H9 (cell line): ENCODE measurements around the gene FBXO39. TPM values are rescaled to one million over a fixed set of nuclear protein-coding genes. Genes with fewer than 3 reads are reported as not detected.

ENCODE experiments used
- DNase-seq: peaks from one replicate; pipeline ENCODE4 v3.0.0-alpha.2; 2017
- H2AFZ ChIP-seq: one replicate; pipeline ENCODE4 v1.6.1; 2013; ENCODE audit warnings: mild to moderate bottlenecking, low read length, control low read depth, moderate library complexity
- H2AK5ac ChIP-seq: 2 replicates; pipeline ENCODE4 v1.6.1; 2013; ENCODE audit warnings: low read length, control low read depth, mixed read lengths; ENCODE audit not compliant: insufficient read length
- H2BK120ac ChIP-seq: one replicate; pipeline ENCODE4 v1.6.1; 2013; ENCODE audit warnings: low read depth, mild to moderate bottlenecking, low read length, control low read depth, inconsistent platforms; ENCODE audit not compliant: poor library complexity, severe bottlenecking
- H2BK12ac ChIP-seq: 2 replicates; pipeline ENCODE4 v1.6.1; 2013; ENCODE audit warnings: low read length, control low read depth, mixed read lengths, low read depth; ENCODE audit not compliant: insufficient read length
- H2BK15ac ChIP-seq: 2 replicates; pipeline ENCODE4 v1.6.1; 2013; ENCODE audit warnings: low read depth, low read length, control low read depth
- H2BK20ac ChIP-seq: one replicate; pipeline ENCODE4 v1.6.1; 2013; ENCODE audit warnings: low read depth, mild to moderate bottlenecking, low read length, control low read depth, inconsistent platforms; ENCODE audit not compliant: poor library complexity, severe bottlenecking
- H2BK5ac ChIP-seq: 2 replicates; pipeline ENCODE4 v1.6.1; 2013; ENCODE audit warnings: low read length, control low read depth, mixed read lengths; ENCODE audit not compliant: insufficient read length
- H3K14ac ChIP-seq: 2 replicates; pipeline ENCODE4 v1.6.1; 2013; ENCODE audit warnings: low read length, control low read depth; ENCODE audit not compliant: insufficient read depth
- H3K18ac ChIP-seq: 2 replicates; pipeline ENCODE4 v1.6.1; 2013; ENCODE audit warnings: low read depth, mild to moderate bottlenecking, mixed read lengths, low read length, control low read depth; ENCODE audit not compliant: insufficient read length
- H3K23ac ChIP-seq: 2 replicates; pipeline ENCODE4 v1.6.1; 2013; ENCODE audit warnings: low read length, control low read depth, mixed read lengths, low read depth; ENCODE audit not compliant: insufficient read length
- H3K23me2 ChIP-seq: 2 replicates; pipeline ENCODE4 v1.6.1; 2013; ENCODE audit warnings: low read depth, mild to moderate bottlenecking, mixed read lengths, low read length, control low read depth; ENCODE audit not compliant: insufficient read length, poor library complexity, severe bottlenecking
- H3K27ac ChIP-seq: 2 replicates; pipeline ENCODE4 v1.5.1; 2013; ENCODE audit warnings: low read length, control low read depth, mixed read lengths, low read depth; ENCODE audit not compliant: insufficient read length
- H3K27me3 ChIP-seq: 2 replicates; pipeline ENCODE4 v1.6.1; 2013; ENCODE audit warnings: low read length, control low read depth, inconsistent platforms; ENCODE audit not compliant: insufficient read depth
- H3K4ac ChIP-seq: 2 replicates; pipeline ENCODE4 v1.6.1; 2013; ENCODE audit warnings: low read depth, mild to moderate bottlenecking, control low read depth, inconsistent platforms, low read length, moderate library complexity
- H3K4me1 ChIP-seq: 2 replicates; pipeline ENCODE4 v1.6.1; 2013; ENCODE audit warnings: low read length, control low read depth, inconsistent platforms; ENCODE audit not compliant: insufficient read depth
- H3K4me2 ChIP-seq: 2 replicates; pipeline ENCODE4 v1.6.1; 2013; ENCODE audit warnings: low read length, control low read depth, mixed read lengths; ENCODE audit not compliant: insufficient read length, insufficient read depth
- H3K56ac ChIP-seq: 2 replicates; pipeline ENCODE4 v1.6.1; 2013; ENCODE audit warnings: low read depth, mild to moderate bottlenecking, mixed read lengths, low read length, control low read depth; ENCODE audit not compliant: insufficient read length
- H3K79me1 ChIP-seq: 2 replicates; pipeline ENCODE4 v1.6.1; 2013; ENCODE audit warnings: low read depth, mild to moderate bottlenecking, moderate library complexity, low read length, control low read depth, inconsistent platforms; ENCODE audit not compliant: insufficient read depth, poor library complexity, severe bottlenecking
- H3K79me2 ChIP-seq: 2 replicates; pipeline ENCODE4 v1.6.1; 2013; ENCODE audit warnings: low read length, control low read depth, inconsistent platforms; ENCODE audit not compliant: insufficient read depth
- H3K9ac ChIP-seq: 2 replicates; pipeline ENCODE4 v1.6.1; 2013; ENCODE audit warnings: low read length, control low read depth, mixed read lengths; ENCODE audit not compliant: insufficient read length; ENCODE audit errors: extremely low read depth
- H3K9me3 ChIP-seq: one replicate; pipeline ENCODE4 v1.6.1; 2013; ENCODE audit warnings: low read depth, low read length, inconsistent platforms; ENCODE audit not compliant: control insufficient read depth
- H3T11ph ChIP-seq: one replicate; pipeline ENCODE4 v1.6.1; 2013; ENCODE audit warnings: mild to moderate bottlenecking, low read length, control low read depth, inconsistent platforms
- H4K20me1 ChIP-seq: one replicate; pipeline ENCODE4 v1.6.1; 2013; ENCODE audit not compliant: control insufficient read depth, insufficient read length, insufficient read depth
- H4K5ac ChIP-seq: 2 replicates; pipeline ENCODE4 v1.6.1; 2013; ENCODE audit warnings: low read depth, mild to moderate bottlenecking, mixed read lengths, low read length, control low read depth; ENCODE audit not compliant: insufficient read length
- H4K8ac ChIP-seq: replicated peaks from 2 replicates; pipeline ENCODE4 v1.6.1; 2013; ENCODE audit warnings: low read length, control low read depth, mixed read lengths, low read depth; ENCODE audit not compliant: insufficient read length
- H4K91ac ChIP-seq: 2 replicates; pipeline ENCODE4 v1.6.1; 2013; ENCODE audit warnings: low read depth, mild to moderate bottlenecking, moderate library complexity, mixed read lengths, low read length, control low read depth; ENCODE audit not compliant: insufficient read length
- H3K27ac Mint-ChIP-seq, 3 experiments: 2 replicates in 2 of 3; 3 replicates in 1 of 3; pipeline ENCODE4 v1.8.0; 2020 to 2021; ENCODE audit warnings: mixed read lengths in 3 of 3, mild to moderate bottlenecking in 1 of 3, moderate library complexity in 1 of 3
- H3K27me3 Mint-ChIP-seq: 2 replicates; pipeline ENCODE4 v1.8.0; 2021; ENCODE audit warnings: low read depth, mild to moderate bottlenecking, moderate library complexity, mixed read lengths
- H3K36me3 Mint-ChIP-seq, 3 experiments: 2 replicates in 2 of 3; 3 replicates in 1 of 3; pipeline ENCODE4 v1.8.0; 2020 to 2021; ENCODE audit warnings: low read depth in 3 of 3, mixed read lengths in 3 of 3; ENCODE audit not compliant: insufficient read depth in 1 of 3
- H3K4me1 Mint-ChIP-seq, 2 experiments: 2 replicates each; pipeline ENCODE4 v1.8.0; 2020; ENCODE audit warnings: mixed read lengths in 2 of 2
- H3K4me3 Mint-ChIP-seq, 2 experiments: 2 replicates in 1 of 2; 3 replicates in 1 of 2; pipeline ENCODE4 v1.8.0; 2020 to 2021; ENCODE audit warnings: mild to moderate bottlenecking in 2 of 2, mixed read lengths in 2 of 2, moderate library complexity in 1 of 2
- H3K9me3 Mint-ChIP-seq, 2 experiments: 2 replicates in 1 of 2; 3 replicates in 1 of 2; pipeline ENCODE4 v1.8.0; 2020; ENCODE audit warnings: mild to moderate bottlenecking in 2 of 2, mixed read lengths in 2 of 2, moderate library complexity in 1 of 2
- WGBS: extraction: QIAGEN DNeasy Blood & Tissue Kit; methylation state at CpG from one replicate; pipeline ENCODE4 v1.1.7; 2013; ENCODE audit warnings: missing lambda C conversion rate, low lambda C conversion rate, mixed read lengths; ENCODE audit not compliant: insufficient read length; ENCODE audit errors: extremely low coverage; 5-methylcytosine and 5-hydroxymethylcytosine counted together
- total RNA-seq: library from RNA; stranded (reverse); gene quantifications from 2 replicates; pipeline ENCODE4 v1.2.1, GENCODE V29; 2021
- TF ChIP-seq, protein P1 (sequence below): fragments of 200-600 bp; sonication (generic); conservative IDR thresholded peaks from 3 replicates; pipeline ENCODE4 v1.8.0; 2021; ENCODE audit warnings: antibody characterized with exemption, mild to moderate bottlenecking

Gene FBXO39
- total RNA-seq, 1 experiment from 2014 or later = not detected

DNA sequence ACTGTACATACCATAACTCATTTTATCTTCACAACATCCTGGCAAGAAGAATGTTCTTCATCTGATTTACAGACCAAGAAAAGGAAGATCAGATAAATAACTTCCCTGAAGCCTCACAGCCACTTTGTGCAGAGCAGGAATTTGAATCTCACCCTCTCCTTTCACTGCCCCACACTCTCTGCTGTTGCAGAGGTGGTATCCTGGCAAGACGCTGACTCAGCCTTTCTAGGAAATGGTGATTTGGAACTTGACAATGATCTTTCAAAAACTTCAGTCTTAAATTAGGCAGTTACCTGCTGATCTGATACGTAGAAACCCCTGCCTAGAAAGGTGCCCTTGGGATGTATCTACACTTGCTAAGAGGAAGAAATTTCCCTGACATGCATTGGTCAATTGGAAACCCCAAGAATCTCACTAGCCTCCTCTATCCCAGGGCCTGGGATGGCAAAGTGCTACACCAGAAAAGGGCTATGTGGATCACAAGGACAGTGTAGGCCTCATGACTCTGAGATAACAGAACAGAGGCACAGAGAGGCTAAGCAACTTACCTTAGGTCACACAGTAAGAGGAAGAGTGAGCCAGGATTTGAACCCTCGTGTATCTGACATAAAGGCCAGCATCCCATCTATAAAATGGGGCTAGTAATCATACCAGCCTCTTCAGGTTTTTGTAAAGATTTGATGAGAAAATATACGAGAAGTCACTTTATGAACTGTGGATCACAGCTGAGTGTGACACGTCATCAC lies 17.9 kb downstream of the FBXO39 start:
- no peak overlapping the region for H2AFZ ChIP-seq
- H2BK15ac ChIP-seq = no peak overlapping the region
- no peaks in the 10 kb centered on the region for H3K79me1 ChIP-seq
- H3K9me3 ChIP-seq = no peaks in the 10 kb centered on the region
- no peak overlapping the region for H2AK5ac ChIP-seq
- H3K4me2 ChIP-seq = no peak overlapping the region
- no peaks in the 10 kb centered on the region for H3K27me3 ChIP-seq
- H3K14ac ChIP-seq = no peak overlapping the region
- Mint-ChIP-seq H3K4me1 (peaks cover 3 to 5% of the 10 kb centered on the region in 2 experiments; a peak in 1 of 4 replicates), H3K4me3 (no peak overlapping the region), H3K36me3 (no peaks in the 10 kb centered on the region), H3K27ac (no peak overlapping the region), H3K9me3 (no peaks in the 10 kb centered on the region), H3K27me3 (peaks cover 35% of the 10 kb centered on the region)
- H3K27ac ChIP-seq = no peak overlapping the region
- WGBS = no CpG with 5 or more reads among the region's 5 CpGs
- no peaks in the 10 kb centered on the region for H4K20me1 ChIP-seq
- H2BK12ac ChIP-seq = no peak overlapping the region
- H3K23me2 ChIP-seq = no peaks in the 10 kb centered on the region
- no peak overlapping the region for H3K56ac ChIP-seq
- H4K91ac ChIP-seq = no peak overlapping the region
- DNase-seq = no peak
- no peak overlapping the region for H4K8ac ChIP-seq
- no peak overlapping the region for H3K4ac ChIP-seq
- H2BK120ac ChIP-seq = no peak overlapping the region
- TF ChIP-seq, protein P1, sequence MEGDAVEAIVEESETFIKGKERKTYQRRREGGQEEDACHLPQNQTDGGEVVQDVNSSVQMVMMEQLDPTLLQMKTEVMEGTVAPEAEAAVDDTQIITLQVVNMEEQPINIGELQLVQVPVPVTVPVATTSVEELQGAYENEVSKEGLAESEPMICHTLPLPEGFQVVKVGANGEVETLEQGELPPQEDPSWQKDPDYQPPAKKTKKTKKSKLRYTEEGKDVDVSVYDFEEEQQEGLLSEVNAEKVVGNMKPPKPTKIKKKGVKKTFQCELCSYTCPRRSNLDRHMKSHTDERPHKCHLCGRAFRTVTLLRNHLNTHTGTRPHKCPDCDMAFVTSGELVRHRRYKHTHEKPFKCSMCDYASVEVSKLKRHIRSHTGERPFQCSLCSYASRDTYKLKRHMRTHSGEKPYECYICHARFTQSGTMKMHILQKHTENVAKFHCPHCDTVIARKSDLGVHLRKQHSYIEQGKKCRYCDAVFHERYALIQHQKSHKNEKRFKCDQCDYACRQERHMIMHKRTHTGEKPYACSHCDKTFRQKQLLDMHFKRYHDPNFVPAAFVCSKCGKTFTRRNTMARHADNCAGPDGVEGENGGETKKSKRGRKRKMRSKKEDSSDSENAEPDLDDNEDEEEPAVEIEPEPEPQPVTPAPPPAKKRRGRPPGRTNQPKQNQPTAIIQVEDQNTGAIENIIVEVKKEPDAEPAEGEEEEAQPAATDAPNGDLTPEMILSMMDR = no peak
- no peaks in the 10 kb centered on the region for H3K79me2 ChIP-seq
- no peak overlapping the region for H3K9ac ChIP-seq
- H2BK5ac ChIP-seq = no peak overlapping the region
- no peak overlapping the region for H3K23ac ChIP-seq
- H3T11ph ChIP-seq = no peak overlapping the region
- no peak overlapping the region for H3K18ac ChIP-seq
- no peaks in the 10 kb centered on the region for H3K4me1 ChIP-seq
- no peak overlapping the region for H4K5ac ChIP-seq
- no peak overlapping the region for H2BK20ac ChIP-seq
